ENCODE results near the gene TMEM272.
A peak's percentile ranks its signal among the peaks of the same experiment; 100 is the strongest.

TMEM272 gene

GRCh38 chr13:51858433-51859247 lies 13.7 kb upstream of the TMEM272 start:
- no peak for TF ChIP-seq CTCF (IDR thresholded peaks at IDR 0.05; ENCODE audit: low read depth, low read length, missing control alignments)
- DNase-seq (ENCODE audit: extremely low read depth, low read depth): no peak
- H3K4me3 ChIP-seq (replicated peaks; ENCODE audit: low read depth, low read length): no peak overlapping the region

GRCh38 chr13:51856998-51857397 lies 12.0 kb upstream of the TMEM272 start:
- H3K4me3 ChIP-seq (replicated peaks; ENCODE audit: low read depth, low read length): no peak overlapping the region
- TF ChIP-seq CTCF (IDR thresholded peaks at IDR 0.05; ENCODE audit: low read depth, low read length, missing control alignments): no peak
- no peak for DNase-seq (ENCODE audit: extremely low read depth, low read depth)

- no peak overlapping the region for H3K4me3 ChIP-seq (replicated peaks; ENCODE audit: low read depth, low read length)
- TF ChIP-seq CTCF (IDR thresholded peaks at IDR 0.05; ENCODE audit: low read depth, low read length, missing control alignments): no peak
- DNase-seq (ENCODE audit: extremely low read depth, low read depth): no peak
These were observed 11.2 kb upstream of the TMEM272 start for GRCh38 chr13:51856027-51856736.

GRCh38 chr13:51849145-51850101 lies 4.4 kb upstream of the TMEM272 start:
- DNase-seq (ENCODE audit: extremely low read depth, low read depth): no peak
- H3K4me3 ChIP-seq (replicated peaks; ENCODE audit: low read depth, low read length): no peak overlapping the region
- peak; percentile 82 for TF ChIP-seq CTCF (IDR thresholded peaks at IDR 0.05; ENCODE audit: low read depth, low read length, missing control alignments)

- no peak for DNase-seq (ENCODE audit: extremely low read depth, low read depth)
- no peak overlapping the region for H3K4me3 ChIP-seq (replicated peaks; ENCODE audit: low read depth, low read length)
- TF ChIP-seq CTCF (IDR thresholded peaks at IDR 0.05; ENCODE audit: low read depth, low read length, missing control alignments): no peak
These were observed 3.7 kb upstream of the TMEM272 start for GRCh38 chr13:51848674-51849073.

- no peak for DNase-seq (ENCODE audit: extremely low read depth, low read depth)
- TF ChIP-seq CTCF (IDR thresholded peaks at IDR 0.05; ENCODE audit: low read depth, low read length, missing control alignments): no peak
- no peak overlapping the region for H3K4me3 ChIP-seq (replicated peaks; ENCODE audit: low read depth, low read length)
These were observed 1.8 kb upstream of the TMEM272 start for GRCh38 chr13:51846756-51847155.
